ENCODE results near the gene RNU6-7.

- no peak for TF ChIP-seq CTCF (conservative IDR thresholded peaks at IDR 0.05 in 1 of 2, IDR thresholded peaks at IDR 0.05 in 1 of 2; ENCODE audit: low read depth in 1 of 2, low read length in 2 of 2)
- no peak for TF ChIP-seq EZH2 (IDR thresholded peaks at IDR 0.05; ENCODE audit: low read length, missing control alignments)
Observed at GRCh38 chr14:32169191-32169590, 32.7 kb upstream of the RNU6-7 start.

Measured in fibroblast of lung (primary cell).